ENCODE data around the gene PRM1.

Gene PRM1, protein sequence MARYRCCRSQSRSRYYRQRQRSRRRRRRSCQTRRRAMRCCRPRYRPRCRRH

DNA sequence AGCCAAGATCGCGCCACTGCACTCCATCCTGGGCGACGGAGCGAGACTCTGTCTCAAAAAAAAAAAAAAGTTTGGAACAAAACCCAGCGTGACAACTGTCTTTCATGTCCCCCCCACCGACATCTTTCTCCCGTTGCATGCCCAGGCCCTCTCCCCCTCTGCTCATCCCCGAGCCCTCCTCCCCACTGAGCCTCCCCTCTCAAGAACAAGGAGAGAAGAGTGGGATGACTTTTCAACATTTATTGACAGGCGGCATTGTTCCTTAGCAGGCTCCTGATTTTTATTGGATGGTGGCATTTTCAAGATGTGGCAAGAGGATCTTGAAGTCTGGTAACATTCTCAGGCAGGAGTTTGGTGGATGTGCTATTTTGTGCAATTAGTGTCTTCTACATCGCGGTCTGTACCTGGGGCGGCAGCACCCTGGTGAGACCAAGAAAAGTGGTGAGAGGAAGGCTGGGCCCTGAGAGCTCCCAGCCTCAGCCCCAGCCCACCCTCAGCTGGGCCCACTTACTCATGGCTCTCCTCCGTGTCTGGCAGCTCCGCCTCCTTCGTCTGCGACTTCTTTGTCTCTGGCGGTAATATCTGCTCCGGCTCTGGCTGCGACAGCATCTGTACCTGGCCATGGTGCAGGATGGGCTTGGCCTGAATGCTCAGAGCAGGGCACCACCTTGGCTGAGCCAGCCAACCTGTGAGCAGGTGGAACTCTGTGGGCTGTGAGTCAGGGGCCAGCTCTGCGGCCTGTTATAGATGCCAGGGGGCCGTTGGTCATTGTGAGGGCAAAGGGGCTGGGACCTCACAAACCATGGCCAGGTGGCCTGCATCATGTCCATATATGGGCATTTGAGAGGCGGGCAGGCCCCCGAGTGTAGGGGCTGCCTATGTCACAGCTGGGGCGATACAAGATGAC, at the start of gene PRM1:
PRM1 (minus strand) TSS at position 715 of the 907 bp plus-strand sequence; CDS start at position 623, 92 bp downstream.
- no peak for DNase-seq (ENCODE audit: low read depth)

DNA sequence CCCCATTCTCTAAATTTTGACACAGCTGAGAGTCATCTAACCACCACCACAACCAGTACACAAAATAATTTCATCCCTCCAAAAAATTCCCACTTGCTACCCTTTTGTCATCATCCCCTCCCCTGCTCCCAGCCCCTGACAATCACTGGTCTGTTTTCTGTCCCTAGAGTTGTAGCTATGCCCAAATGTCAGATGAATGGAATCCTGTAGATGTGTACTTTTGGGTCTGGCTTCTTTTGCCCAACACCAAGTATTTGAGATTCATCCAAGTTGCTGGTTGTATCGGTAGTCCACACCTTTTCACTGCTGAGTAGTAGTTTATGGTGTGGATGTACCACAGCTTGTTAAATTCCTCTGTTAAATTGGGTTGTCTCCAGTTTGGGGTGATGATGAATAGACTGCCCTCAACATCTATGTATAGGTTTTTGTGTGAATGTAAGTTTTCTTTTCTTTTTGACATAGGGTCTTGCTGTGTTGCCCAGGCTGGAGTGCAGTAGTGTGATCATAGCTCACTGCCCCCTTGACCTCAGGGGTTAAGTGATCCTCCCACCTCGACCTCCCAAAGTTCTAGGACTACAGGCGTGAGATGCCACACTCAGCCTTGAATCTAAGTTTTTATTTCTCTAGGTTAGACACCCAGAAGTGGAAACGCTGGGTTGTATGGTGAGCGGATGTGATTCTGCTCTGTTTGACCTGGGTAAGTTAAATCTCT, 49.6 kb upstream of the PRM1 start:
- no peak for DNase-seq (ENCODE audit: low read depth)

DNA sequence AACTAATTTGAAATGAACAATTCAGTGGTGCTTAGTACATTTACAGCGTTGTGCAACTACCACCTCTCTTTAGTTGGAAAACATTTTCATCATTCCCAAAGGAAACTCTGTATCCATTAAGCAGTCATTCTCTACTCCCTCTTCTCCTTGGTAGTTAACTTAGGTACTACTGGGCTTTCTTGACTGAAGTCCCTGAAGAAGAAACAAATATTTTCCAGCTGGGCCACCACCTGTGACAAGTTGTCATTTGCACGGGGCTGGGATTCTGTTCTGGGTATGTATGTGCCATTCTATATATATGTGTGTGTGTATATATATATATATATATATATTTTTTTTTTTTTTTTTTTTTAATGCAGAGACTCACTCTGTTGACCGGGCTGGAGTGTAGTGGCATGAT, 48.8 kb upstream of the PRM1 start:
- no peak for DNase-seq (ENCODE audit: low read depth)

DNA sequence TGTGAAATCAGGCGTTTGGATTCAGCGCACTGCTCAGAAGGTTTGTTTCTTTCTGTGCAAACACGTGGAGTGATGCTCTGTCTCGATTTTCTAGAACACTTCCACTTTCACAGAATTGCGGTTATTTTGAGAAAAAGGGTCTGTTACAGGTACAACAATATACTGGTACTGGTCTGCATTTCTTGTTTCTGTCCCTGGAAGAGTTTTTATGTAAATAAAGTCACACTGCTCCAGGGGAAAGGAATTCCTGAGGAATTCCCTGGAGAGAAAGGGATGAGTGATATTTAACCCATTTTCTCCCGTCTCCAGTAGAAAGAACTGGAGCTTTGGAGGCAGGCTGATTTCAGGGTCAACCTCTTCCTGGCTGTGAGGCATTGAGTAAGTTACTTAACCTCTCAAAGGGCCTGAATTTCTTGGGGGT, 48.0 kb upstream of the PRM1 start:
- no peak for DNase-seq (ENCODE audit: low read depth)

DNA sequence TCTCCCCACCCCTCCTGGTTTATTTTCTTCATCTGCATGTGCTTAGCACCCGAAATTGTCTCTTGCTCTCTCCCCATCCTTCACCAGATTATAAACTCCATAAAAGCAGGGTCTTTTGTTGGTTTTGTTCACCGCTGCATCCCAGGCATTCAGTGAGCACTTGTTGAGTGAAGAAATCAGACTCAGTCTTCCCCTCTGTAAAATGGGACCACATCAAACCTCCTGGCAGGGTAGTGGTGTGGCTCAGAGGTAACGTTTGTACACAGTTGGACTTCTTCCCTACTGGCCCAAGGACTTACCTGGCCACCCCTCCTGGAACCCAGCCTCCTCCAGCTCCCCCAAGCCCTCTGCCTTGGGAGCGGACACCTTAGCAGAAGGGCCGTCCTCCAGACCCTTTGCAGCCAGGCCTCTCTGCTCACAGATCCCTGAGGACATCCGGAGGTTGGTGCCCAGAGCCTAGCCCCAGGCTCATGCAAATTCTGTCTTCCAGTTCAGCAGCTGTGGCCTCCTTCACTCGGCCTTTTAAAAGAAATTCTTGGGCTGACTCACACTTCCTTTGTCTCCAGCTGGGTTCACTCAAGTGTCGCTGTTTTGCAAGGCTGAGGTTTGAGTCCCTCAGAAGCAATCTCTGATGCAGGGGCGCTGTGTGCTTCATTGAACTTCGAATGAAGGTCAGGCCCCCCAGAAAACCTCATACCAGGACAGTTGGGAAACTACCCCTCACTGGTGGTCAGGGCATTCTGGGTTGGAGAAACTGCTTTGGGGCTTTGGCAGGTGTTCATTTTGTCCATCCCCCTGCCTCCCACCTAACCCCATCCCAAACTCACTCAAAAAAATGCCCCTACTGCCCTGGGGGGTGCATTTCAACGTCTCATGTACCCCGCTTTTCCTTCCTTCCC, 47.3 kb upstream of the PRM1 start:
- DNase-seq (ENCODE audit: low read depth), result peak; percentile 78

DNA sequence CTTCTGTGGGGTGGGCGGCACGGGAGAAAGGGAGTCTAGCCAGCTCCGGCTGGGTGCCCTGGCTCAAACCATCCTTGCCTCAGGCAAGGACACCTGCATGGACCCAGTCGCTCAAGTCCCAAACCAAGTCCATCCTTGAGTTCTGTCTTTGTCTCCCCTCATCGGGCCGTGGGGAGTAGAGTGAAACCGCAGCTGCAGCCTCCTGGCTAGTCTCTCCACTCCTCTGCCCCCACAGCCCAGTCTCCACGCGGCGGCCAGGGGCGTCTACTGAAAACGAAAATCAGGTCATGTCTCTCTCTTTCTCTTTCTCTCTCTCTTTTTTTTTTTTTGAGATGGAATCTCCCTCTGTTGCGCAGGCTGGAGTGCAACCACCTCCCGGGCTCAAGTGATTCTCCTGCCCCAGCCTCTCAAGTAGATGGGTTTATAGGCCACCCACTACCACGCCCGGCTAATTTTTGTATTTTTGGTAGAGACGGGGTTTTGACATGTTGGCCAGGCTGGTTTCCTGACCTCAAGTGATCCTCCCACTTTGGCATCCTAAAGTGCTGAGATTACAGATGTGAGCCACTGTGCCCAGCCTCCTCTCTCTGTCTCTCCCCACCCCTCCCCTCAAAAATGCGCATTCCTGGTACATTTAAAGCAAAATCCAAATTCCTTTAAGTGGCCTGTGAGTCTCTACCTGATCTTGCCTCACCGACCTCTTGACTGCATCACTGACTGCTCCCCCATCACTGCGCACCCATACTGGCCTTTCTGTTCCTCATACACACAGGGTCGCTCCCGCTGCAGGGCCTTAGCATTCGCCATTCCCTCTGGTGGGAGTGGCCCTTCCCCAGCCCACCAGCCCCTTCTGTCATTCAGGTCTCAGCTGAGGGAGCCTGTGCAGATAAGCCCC, 46.4 kb upstream of the PRM1 start:
- DNase-seq (ENCODE audit: low read depth), result no peak

DNA sequence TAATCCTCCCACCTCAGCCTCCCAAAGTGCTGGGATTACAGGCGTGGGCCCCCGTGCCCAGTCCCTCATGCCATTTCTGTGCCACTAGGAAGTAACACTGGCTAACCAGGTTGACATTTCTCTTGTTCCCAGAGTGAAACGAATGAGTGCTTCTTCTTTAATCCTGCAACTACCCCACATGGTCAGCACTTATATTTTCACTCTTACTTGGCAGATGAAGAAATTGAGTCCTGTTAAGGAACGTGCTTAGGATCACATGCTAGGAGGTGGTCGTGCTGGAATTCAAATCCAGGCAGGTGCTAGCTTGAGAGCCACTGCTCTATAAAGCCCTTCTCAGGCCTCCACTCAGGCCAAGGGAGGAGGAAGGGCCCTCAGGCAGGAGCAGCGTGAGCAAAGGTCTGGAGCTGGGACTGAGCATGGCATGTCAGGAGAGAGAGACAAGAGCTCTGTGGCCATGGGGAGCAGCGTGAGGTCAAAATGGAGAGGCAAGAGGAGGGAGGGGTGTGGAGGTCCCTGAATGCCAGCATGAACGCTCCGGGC, 45.7 kb upstream of the PRM1 start:
- DNase-seq (ENCODE audit: low read depth), result no peak

DNA sequence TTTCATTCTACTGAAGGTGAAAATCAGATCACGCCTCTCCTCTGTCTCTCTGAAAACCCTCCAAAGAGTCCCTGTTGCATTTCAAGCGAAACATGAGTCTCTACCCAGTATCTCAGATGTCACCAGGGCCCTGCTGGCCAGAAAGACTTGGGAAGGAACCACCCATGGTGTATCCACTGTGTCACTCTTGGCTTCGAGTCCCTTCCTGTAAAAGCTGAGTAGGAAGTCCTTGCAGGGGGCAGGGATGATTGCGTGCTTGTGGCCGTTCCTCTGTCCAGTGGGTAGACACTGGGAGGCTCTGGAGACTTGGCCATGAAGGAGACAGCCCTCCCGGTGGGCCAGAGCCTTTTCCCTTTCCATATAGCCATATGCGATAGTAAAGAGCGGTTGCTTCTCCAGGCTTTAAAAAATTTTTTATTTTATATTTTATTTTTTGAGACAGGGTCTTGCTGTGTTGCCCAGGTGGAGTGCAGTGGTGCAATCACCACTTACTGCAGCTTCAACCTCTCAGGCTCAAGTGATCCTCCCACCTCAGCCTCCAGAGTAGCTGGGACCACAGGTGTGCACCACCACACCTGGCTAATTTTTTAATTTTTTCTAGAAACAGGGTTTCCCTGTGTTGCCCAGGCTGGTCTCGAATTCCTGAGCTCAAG, 45.1 kb upstream of the PRM1 start:
- no peak for DNase-seq (ENCODE audit: low read depth)

DNA sequence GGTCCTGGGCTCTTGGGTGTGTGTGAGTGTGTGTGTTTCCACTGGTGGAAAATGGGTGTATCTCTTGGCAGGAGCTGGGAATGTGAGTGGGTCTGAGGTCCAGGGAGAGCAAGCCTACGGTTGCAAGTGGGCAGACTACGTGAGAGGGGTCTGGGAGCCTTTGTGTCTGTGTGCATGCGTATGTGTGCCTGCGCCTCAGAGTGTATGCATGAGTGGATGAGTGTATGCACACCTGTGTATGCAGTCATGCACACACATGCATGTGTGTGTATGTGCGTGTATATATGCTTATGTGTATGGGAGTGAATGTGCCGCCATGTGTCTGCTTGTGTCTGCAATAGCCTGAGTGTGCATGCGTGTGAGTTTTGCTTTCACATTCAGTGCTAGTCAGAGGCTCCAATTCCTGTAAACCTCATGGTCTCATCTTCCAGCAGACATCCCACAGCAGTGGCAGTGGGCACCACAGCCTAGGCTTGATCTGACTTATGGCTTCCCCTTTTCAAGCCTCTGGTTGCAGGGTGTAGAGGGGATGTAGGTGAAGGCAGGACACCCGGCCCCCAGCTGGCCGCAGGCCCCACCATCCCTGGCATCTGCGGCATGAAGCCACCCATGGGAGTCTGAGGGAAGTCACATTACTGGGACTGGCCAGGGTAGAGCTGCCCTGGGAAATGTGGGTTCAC, 44.4 kb upstream of the PRM1 start:
- no peak for DNase-seq (ENCODE audit: low read depth)

DNA sequence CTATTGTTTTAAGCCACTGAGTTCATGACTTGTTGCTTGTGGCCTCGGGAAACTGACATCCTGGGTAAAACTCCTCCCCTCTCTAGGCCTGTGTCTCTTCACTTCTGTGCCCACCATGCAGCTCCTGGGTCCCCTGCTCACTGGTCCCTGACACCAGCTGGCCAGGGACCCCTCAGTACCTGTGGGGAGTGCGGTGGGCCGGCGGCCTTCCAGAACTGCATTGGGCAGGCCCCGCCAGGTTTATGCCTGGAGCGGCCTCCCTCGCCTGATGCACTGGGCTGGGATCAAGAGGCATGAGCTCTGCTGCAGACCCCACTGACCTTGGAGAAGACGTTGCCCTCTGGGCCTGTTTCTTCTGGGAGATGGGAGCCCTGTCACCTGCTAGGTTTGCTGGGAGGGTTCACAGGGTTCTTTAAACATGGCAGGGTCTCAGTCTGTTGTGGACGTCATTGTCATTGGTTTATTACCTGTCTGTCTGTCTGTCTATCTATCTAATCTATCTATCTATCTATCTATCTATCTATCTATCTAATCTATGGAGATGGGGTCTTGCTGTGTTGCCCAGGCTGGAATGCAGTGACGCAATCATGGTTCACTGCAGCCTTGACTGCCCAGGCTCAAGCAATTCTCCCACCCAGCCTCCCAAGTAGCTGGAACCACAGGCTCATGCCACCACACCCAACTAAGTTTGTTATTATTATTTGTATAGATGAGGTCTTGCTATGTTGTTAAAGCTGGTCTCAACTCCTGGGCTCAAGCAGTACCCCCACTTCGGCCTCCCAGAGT, 42.6 kb upstream of the PRM1 start:
- DNase-seq (ENCODE audit: low read depth), result no peak

DNA sequence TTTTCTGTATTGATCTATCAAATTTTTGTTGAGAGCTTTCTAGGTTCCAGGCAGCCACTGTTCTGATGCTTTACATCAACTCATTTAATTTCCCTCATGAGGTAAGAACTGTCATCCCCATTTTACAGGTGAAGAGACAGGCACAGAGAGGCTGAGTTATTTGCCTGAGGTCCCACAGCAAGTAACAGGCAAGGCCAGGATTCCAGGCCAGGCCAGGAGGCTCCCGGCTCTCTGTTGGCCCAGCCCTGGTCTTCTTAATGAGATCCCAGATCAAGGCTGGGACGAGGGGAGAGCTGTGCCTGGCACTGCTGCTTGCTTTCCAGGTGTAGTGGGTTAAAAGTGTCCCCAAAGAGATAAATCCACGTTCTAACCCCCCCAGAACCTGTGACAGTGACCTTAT, 41.7 kb upstream of the PRM1 start:
- DNase-seq (ENCODE audit: low read depth), result no peak

DNA sequence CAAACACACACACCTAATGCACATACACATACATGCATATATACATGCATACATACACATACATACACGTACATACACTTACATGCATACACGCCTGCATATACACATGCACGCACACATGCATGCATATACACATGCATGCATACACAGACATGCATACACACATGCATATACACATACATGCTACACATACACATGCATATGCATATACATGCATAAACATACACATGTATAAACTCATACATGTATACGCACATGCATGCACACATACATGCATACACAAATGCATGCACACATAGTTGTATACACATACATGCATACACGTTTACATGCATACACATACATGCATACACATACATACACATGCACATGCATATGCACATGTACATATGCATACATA, 40.5 kb upstream of the PRM1 start:
- DNase-seq (ENCODE audit: low read depth), result no peak

DNA sequence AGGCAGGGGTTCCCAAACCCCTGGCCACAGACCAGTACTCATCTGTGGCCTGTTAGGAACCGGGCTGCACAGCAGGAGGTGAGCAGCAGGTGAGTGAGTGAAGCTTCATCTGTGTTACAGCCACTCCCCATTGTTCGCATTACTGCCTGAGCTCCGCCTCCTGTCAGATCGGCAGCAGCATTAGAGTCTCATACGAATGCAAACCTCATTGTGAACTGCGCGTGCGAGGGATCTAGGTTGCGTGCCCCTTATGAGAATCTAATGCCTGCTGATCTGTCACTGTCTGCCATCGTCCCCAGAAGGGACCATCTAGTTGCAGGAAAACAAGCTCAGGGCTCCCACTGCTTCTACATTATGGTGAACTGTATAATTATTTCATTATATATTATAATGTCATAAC, 39.0 kb upstream of the PRM1 start:
- no peak for DNase-seq (ENCODE audit: low read depth)

DNA sequence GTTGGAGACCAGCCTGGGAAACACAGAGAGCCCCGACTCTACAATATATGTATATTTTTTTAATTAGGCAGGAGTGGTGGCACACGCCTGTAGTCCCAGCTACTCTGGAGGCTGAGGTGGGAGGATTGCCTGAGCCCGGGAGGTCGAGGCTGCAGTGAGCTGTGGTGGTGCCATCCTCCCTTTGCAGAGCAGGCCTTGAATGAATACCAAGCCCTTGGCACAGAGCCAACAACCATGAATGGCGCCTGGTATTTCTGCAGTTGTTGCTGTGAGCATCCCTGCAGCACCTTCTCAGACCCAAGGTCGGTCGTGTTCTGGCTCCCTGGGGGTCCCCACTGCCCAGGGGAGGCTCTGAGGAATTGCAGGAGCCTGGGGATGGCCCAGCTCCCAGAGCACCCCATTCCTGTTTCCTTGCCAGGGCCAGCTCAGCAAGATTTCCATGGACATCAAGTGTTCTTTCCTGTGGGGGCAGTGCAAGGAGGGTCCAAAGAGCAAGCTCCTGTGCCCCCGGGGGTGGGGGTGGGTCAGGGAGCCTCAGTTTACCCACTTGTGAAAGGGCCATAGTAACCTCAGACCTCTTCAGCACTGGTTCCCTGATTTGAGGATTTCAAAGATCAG, 38.5 kb upstream of the PRM1 start:
- no peak for DNase-seq (ENCODE audit: low read depth)

DNA sequence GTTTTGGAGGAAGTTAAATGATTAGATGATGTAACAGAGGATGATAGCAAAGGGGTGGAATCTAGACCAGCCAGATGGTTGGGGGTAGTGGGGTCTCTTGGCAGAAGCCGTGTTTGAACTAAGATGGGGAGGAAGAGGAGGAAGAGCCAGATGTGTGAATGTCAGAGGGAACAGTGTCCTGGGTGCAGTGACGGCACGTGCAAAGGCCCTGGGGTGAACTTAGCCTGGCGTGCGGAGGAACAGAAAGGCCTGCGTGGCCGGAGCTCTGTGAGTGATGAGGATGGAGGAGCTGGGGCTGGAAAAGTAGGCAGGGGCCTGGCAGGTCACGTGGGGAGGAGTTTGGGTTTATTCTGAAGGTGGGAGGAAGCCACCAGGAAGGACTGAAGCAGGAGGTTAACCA, 37.7 kb upstream of the PRM1 start:
- no peak for DNase-seq (ENCODE audit: low read depth)

DNA sequence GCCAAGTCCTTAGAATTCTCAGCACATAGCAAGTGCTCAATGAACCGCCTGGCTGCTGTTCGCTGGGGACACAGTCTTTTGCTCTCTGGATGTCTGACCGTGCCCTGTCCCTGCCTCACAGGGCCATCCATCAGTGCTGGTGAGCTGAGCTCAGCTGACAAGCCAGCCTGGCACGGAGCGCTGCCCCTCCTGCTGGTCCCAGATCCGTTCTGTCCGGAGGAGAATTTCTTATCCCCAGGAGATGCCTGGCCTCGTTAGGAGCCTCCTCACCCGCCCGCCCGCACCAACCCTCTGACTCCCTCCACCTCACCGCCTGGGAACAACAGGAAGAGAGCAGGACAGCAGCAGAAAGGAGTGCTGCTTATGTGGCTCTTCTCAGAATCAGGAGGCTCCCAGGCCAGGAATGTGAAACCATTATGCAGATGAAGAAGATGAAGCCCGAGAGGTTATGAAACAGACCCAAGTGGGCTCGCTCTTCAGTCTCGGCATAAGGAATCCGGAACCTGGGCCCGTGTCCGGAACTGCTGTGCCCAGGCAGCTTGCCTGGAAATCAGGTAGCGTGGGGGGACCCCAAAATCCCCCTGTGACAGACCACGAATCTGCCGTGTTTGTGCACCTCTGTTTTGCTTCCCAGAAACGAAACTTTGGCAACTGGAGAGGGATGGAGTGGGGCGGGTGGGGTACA, 35.3 kb upstream of the PRM1 start:
- DNase-seq (ENCODE audit: low read depth), result no peak

DNA sequence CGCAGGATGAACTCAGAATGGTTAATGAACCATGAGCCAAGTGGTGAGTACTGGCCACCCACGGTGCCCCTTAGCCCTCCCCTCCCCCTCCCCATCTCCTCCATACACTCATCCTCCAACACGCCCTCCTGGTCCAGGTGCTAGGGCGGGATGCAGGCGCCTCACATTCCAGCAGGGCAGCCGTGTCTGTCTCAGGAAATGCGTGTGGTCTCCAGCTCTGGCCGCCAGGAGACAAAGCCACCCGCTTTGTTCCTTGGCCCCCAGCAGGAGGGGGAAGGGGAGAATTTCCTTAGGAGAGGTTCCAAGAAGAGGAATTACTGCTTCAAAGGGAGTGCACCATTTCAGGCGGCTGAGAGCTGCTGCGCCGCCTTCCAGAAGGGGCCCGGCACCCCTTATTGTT, 34.4 kb upstream of the PRM1 start:
- DNase-seq (ENCODE audit: low read depth), result no peak

DNA sequence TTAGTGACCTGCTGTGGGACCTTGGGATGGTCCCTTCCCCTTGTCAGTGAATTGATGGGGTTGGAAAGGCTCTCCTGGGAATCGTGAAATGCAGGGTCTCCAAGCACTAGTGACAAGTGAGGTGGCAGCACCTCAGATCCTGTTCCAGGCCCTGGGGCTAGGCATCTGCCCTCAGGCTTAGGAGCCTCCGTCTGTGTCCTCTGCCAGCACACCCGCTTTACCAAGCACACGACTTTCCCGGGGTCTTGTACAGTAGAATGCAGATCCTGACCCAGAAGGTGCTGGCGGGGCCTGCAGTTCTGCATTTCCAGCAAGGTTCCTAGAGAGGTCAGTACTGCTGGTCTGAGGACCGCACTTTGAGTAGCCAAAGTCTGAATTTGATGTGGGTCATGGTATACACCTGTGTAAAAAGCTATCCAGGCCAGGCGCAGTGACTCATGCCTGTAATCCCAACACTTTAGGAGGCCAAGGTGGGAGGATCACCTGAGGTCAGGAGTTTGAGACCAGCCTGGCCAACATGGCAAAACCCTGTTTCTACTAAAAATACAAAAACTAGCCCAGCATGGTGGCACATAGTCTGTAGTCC, 33.3 kb upstream of the PRM1 start:
- no peak for DNase-seq (ENCODE audit: low read depth)

Measured in stromal cell of bone marrow (primary cell).